HG03175 (cell line): ENCODE data around the gene ARHGEF16.

ENCODE experiments used
- ATAC-seq: cut with Tn5 transposase; IDR thresholded peaks from one replicate; pipeline ENCODE4 v1.9.1; 2021; ENCODE audit warnings: mild to moderate bottlenecking, moderate library complexity; ENCODE audit not compliant: unreplicated experiment

ARHGEF16 gene

GRCh38 chr1:3453891-3454810 is at the start of gene ARHGEF16:
ARHGEF16 (plus strand) TSS chr1:3454665; CDS start chr1:3463085, 8,420 bp downstream.
- ATAC-seq: no peak

DNA sequence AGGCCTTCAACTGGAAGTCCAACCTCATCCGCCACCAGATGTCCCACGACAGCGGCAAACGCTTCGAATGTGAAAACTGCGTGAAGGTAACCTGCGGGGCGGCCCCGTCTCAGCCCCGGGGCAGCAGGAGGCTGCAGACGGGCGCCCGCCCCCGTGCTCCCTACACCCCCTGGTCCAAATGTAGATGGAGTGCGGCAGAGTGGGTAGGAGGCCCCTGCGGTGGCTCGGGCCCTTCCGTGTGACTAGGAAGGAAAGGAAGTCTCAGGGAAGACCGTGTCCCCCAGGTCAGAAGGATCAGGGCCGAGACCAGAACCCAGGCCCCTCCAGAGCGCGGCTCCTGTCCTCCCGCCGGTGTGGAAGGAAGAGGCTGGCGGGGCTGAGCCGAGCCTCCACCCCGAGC is 49.7 kb upstream of the ARHGEF16 start:
- ATAC-seq: no peak

DNA sequence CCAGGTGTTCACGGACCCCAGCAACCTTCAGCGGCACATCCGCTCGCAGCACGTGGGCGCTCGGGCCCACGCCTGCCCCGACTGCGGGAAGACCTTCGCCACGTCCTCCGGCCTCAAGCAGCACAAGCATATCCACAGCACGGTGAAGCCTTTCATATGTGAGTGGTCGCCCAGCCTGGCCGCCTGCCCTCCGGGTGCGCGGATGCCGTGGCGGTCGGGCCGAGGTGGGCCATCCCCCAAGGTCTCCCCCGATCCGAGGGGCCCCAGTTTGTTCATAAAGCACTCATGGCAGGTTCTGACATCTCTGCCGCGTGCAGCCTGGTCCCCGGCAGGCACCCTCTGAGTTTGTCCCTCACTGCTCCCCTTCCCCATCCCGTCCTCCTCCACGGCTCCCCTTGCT is 49.0 kb upstream of the ARHGEF16 start:
- no peak for ATAC-seq

DNA sequence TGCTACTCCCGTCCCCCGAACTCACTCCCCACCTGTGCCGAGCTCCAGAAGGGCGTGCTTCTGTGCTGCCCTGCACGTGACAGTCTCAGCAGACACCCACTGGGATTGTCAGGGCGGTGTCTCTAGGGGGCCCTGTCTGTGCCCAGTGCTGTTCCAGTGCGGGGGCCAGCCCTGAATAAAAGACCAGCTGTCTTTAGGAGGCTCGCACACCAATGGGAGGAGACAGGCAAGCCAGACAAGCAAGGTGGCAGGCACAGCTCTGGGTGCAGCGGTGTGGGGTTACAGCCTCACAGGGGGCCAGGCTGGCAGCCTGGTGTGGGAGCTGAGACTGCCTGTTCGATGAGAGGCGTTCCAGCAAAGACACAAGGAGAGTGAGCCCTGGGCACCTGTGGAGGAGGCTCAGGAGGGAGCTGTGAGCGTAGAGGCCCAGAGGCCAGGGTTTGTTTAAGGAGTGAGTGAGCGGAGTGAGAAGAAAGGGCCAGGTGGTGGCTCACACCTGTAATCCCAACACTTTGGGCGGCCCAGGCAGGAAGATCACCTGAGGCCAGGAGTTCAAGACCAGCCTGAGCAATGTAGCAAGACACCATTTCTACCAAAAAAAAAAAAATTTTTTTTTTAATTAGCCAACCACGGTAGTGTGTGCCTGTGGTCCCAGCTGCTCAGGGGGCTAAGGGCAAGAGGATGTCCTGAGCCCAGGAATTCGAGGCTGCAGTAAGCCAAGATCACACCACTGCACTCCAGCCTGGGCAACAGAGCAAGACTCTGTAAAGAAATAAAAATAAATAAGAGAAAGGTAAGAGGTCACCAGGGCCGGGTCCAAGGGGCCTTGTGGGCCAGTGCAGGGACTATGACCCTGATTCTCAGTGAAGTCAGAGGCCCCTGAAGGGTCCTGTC is 48.2 kb upstream of the ARHGEF16 start:
- ATAC-seq: no peak

- ATAC-seq: no peak
Measured at GRCh38 chr1:3407021-3407420, 47.4 kb upstream of the ARHGEF16 start.

- no peak for ATAC-seq
Measured at GRCh38 chr1:3408751-3409266, 45.7 kb upstream of the ARHGEF16 start.

DNA sequence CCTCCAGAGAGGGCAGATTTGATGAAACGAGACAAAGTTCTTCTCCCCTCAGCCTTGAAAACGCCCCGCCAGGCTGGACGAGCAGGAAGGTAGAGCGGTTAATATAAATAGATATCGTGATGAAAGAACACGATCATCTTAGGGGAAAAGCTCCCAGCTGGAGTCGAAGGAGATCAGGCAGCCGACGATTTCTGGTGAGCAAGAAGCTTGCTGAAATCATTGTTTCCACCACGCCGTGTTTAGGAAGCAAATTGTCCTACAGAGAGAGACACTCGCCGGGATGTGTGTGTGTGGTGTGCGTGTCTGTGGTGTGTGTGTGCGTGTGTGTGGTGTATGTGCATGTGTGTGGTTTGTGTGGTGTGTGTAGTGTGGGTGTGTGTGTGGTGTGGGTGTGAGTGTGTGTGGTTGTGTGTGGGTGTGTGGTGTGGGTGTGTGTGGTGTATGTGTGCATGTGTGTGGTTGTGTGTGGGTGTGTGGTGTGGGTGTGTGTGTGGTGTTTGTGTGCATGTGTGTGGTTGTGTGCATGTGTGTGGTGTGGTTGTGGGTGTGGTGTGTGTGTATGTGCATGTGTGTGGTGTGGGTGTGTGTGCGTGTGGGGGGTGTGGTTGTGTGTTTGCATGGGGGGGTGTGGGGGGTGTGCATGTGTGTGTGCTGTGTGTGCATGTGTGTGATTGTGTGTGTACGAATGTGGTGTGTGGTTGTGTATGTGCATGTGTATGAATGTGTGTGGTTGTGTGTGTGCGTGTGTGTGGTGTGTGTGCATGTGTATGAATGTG is 44.9 kb upstream of the ARHGEF16 start:
- ATAC-seq: no peak

- no peak for ATAC-seq
Measured at GRCh38 chr1:3410142-3410925, 44.1 kb upstream of the ARHGEF16 start.

DNA sequence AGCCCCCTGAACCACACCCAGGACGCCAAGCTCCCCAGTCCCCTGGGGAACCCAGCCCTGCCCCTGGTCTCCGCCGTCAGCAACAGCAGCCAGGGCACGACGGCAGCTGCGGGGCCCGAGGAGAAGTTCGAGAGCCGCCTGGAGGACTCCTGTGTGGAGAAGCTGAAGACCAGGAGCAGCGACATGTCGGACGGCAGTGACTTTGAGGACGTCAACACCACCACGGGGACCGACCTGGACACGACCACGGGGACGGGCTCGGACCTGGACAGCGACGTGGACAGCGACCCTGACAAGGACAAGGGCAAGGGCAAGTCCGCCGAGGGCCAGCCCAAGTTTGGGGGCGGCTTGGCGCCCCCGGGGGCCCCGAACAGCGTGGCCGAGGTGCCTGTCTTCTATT is 42.7 kb upstream of the ARHGEF16 start:
- no peak for ATAC-seq

DNA sequence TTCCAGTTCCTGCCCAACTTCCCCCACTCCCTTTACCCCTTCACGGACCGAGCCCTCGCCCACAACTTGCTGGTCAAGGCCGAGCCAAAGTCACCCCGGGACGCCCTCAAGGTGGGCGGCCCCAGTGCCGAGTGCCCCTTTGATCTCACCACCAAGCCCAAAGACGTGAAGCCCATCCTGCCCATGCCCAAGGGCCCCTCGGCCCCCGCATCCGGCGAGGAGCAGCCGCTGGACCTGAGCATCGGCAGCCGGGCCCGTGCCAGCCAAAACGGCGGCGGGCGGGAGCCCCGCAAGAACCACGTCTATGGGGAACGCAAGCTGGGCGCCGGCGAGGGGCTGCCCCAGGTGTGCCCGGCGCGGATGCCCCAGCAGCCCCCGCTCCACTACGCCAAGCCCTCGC is 42.1 kb upstream of the ARHGEF16 start:
- no peak for ATAC-seq

- no peak for ATAC-seq
Measured at GRCh38 chr1:3413975-3414710, 40.3 kb upstream of the ARHGEF16 start.

- no peak for ATAC-seq
Measured at GRCh38 chr1:3415260-3416090, 39.0 kb upstream of the ARHGEF16 start.

- no peak for ATAC-seq
Measured at GRCh38 chr1:3417082-3417739, 37.3 kb upstream of the ARHGEF16 start.

- no peak for ATAC-seq
Measured at GRCh38 chr1:3417934-3418333, 36.5 kb upstream of the ARHGEF16 start.

- no peak for ATAC-seq
Measured at GRCh38 chr1:3418600-3418999, 35.9 kb upstream of the ARHGEF16 start.

GRCh38 chr1:3419415-3420204 is 34.9 kb upstream of the ARHGEF16 start:
- no peak for ATAC-seq
